GM12864 (cell line): Measurements from ENCODE around the gene FTL.

Experiments
- DNase-seq: peaks from one replicate; pipeline ENCODE4 v3.0.0-alpha.2; 2011; ENCODE audit warnings: low read depth
- H3K4me3 ChIP-seq: 2 replicates; pipeline ENCODE4 v1.5.1; 2011; ENCODE audit warnings: mild to moderate bottlenecking, low read depth, low read length, control low read depth
- TF ChIP-seq, protein P1 (sequence below): IDR thresholded peaks from 2 replicates; pipeline ENCODE4 v1.5.1; 2011; ENCODE audit warnings: low read depth, mild to moderate bottlenecking, moderate library complexity, low read length, control low read depth, inconsistent platforms; ENCODE audit errors: missing control alignments

FTL gene

DNA sequence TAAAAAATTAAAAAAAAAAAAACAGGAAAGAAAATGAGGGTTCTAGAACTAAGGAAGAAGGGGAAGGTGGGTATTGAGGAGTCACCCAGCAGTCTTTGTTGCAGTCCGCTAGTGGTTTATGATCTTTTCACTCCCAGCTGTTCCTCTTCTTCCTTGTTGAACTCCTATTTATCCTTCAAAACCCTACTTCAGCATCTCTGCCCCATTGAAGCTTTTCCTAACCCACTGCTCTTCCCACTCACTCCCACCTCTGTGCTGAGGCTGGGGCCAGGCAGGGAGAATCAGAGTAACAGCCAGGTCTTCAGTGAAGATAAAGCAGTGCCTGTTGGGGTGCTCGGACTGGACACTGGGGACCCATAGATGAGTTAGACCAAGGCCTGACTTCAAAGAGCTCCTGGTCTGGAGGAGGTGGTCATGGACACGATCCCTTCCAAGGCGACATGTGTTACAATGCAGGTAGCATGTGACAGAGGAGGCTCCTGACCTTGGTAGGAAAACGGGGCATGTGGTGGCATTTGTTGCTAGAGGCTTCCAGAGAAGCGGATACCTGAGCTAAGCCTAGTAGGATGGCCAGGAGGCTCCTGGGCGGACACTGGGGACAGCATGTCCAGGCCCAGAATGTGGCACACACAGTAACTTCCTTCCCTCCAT is 40.0 kb downstream of the FTL start:
- H3K4me3 ChIP-seq = no peak overlapping the region
- TF ChIP-seq, protein P1, sequence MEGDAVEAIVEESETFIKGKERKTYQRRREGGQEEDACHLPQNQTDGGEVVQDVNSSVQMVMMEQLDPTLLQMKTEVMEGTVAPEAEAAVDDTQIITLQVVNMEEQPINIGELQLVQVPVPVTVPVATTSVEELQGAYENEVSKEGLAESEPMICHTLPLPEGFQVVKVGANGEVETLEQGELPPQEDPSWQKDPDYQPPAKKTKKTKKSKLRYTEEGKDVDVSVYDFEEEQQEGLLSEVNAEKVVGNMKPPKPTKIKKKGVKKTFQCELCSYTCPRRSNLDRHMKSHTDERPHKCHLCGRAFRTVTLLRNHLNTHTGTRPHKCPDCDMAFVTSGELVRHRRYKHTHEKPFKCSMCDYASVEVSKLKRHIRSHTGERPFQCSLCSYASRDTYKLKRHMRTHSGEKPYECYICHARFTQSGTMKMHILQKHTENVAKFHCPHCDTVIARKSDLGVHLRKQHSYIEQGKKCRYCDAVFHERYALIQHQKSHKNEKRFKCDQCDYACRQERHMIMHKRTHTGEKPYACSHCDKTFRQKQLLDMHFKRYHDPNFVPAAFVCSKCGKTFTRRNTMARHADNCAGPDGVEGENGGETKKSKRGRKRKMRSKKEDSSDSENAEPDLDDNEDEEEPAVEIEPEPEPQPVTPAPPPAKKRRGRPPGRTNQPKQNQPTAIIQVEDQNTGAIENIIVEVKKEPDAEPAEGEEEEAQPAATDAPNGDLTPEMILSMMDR = no peak
- no peak for DNase-seq

DNA sequence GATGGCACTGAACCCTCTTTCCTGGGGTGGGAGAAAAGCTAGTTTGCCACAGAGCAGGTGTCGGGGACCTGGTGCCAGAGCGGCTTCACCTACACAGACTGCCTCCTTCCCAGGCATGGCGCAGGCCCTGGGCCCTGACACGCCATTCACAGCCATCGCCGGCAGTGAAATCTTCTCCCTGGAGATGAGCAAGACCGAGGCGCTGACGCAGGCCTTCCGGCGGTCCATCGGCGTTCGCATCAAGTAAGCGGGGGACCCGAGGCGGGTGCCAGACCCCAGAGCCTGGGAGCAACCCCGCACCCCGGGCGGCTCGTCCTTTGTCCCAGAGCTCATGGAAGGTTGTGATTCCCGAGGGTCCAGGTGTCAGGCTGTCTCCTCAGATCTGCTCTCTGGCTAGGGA is 41.8 kb downstream of the FTL start:
- DNase-seq = no peak
- TF ChIP-seq, protein P1 = no peak
- H3K4me3 ChIP-seq = no peak overlapping the region

DNA sequence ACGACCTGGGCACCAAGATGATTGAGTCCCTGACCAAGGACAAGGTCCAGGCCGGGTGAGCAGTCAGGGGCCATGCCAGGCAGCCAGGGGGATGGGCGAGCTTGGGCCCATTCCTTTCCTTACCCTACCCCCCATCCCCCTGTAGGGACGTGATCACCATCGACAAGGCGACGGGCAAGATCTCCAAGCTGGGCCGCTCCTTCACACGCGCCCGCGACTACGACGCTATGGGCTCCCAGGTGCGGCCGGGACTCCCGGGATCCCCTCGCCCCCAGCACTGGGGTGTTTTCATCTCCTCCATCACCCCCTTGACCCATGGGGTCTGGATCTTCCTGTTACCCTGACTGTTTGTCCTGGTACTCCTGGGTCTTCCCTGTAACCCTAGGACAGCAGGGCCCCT is 44.7 kb downstream of the FTL start:
- no peak for DNase-seq
- H3K4me3 ChIP-seq = no peak overlapping the region

DNA sequence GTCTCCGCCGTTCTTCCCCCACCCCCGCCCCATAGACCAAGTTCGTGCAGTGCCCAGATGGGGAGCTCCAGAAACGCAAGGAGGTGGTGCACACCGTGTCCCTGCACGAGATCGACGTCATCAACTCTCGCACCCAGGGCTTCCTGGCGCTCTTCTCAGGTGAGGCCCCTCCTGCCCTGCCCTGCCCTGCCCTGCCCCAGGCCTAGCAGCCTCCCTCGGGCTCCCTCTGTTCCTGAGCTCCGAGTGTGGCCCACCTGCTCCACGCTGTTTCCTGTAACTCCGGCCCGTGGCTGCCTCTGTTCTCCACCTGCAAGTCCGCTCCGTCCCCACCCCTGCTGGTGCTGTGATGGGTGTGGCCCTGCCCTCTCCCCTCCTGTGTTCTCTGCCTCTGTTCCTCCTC is 45.3 kb downstream of the FTL start:
- no peak overlapping the region for H3K4me3 ChIP-seq
- TF ChIP-seq, protein P1 = no peak
- no peak for DNase-seq

More for the DNA sequence above, 44.7 kb downstream of the FTL start:
- TF ChIP-seq, protein P1 = no peak

DNA sequence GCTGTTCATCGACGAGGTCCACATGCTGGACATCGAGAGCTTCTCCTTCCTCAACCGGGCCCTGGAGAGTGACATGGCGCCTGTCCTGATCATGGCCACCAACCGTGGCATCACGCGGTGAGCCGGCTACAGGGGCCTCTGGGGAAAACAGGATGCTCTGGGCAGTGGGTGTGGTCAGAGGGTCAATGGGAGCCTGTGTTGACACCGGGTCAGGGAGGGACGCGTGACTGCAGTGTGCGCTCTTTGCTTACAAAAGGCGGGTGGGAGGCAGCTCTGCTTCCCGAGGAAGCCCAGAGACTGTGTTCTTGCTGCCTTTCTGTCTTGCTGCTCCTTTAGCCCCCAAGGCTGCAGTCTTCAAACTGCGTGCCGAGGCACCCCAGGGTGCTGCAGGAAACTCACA is 46.1 kb downstream of the FTL start:
- H3K4me3 ChIP-seq = no peak overlapping the region
- DNase-seq = no peak
- TF ChIP-seq, protein P1 = no peak

DNA sequence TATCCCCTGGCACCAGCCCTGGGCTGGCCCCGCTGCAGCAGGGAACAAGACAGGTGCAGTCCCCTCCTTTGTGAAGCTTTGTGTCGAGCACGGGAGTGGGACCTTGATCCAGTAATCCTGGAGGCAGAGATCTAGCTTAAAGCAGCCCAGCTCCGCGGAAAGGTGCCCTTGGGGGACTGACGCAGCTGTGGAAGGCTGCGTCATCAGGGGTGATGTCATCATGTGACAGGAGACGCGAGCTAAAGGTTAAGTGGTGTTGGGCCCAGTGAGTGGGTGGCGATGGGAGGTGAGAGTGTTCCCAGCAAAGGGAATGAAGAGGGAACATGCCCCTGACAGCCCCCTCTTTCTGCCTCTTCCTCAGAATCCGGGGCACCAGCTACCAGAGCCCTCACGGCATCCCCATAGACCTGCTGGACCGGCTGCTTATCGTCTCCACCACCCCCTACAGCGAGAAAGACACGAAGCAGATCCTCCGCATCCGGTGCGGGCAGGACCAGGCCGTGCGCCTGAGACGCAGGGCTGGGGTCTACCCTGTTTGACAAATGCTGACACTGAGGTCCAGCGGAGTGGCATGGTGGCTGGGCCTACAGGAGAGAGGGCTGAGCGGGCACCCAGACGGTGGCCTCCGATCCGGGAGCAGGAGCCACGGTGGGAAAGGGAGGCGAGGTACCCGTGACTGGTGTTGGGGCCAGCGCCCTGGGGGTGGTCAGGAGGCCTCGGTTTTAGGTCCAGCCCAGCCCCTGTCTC is 49.2 kb downstream of the FTL start:
- TF ChIP-seq, protein P1 = no peak
- no peak overlapping the region for H3K4me3 ChIP-seq
- no peak for DNase-seq
